ENCODE measurements around the gene SPAG16.

SPAG16 gene

GRCh38 chr2:213279116-213279620, 5.1 kb upstream of the SPAG16 start:
- Histone ChIP-seq H3K36me3 (ENCODE audit: low read length) (no peaks in the 10 kb centered on the region), H3K79me2 (ENCODE audit: insufficient read depth, low read length) (no peaks in the 10 kb centered on the region), H3K9ac (ENCODE audit: low read length) (no peak overlapping the region), H3K9me2 (replicated peaks; ENCODE audit: insufficient read depth, low read length) (no peaks in the 10 kb centered on the region), H3K4me2 (ENCODE audit: low read depth, low read length, poor library complexity, severe bottlenecking) (no peak overlapping the region), H2AFZ (ENCODE audit: low read depth, low read length, severe bottlenecking) (no peak overlapping the region), H4K20me1 (ENCODE audit: low read depth, low read length) (no peaks in the 10 kb centered on the region), H3K27me3 (ENCODE audit: low read length) (no peaks in the 10 kb centered on the region), H3K27ac (ENCODE audit: low read depth, low read length) (no peak overlapping the region), H3K9me3 (ENCODE audit: insufficient read depth, low read length) (no peaks in the 10 kb centered on the region), H3F3A (ENCODE audit: insufficient read depth) (no peaks in the 10 kb centered on the region), H3K4me3 (ENCODE audit: insufficient read depth, low read length, poor library complexity, severe bottlenecking) (no peak overlapping the region)
- no peak for TF ChIP-seq CTCF (IDR thresholded peaks at IDR 0.05; ENCODE audit: insufficient read depth, low read length, poor library complexity, severe bottlenecking)
- no peak for TF ChIP-seq EZH2phosphoT487 (conservative IDR thresholded peaks at IDR 0.05; ENCODE audit: low read length)

- no peak overlapping the region for H3K4me2 ChIP-seq (ENCODE audit: low read depth, low read length, poor library complexity, severe bottlenecking)
- no peaks in the 10 kb centered on the region for H4K20me1 ChIP-seq (ENCODE audit: low read depth, low read length)
- no peak for TF ChIP-seq EZH2phosphoT487 (conservative IDR thresholded peaks at IDR 0.05; ENCODE audit: low read length)
- no peak for TF ChIP-seq CTCF (IDR thresholded peaks at IDR 0.05; ENCODE audit: insufficient read depth, low read length, poor library complexity, severe bottlenecking)
- H3K9ac ChIP-seq (ENCODE audit: low read length), result no peak overlapping the region
- no peak overlapping the region for H3K27ac ChIP-seq (ENCODE audit: low read depth, low read length)
- H3K4me3 ChIP-seq (ENCODE audit: insufficient read depth, low read length, poor library complexity, severe bottlenecking), result no peak overlapping the region
- no peaks in the 10 kb centered on the region for H3K9me2 ChIP-seq (replicated peaks; ENCODE audit: insufficient read depth, low read length)
- no peaks in the 10 kb centered on the region for H3K9me3 ChIP-seq (ENCODE audit: insufficient read depth, low read length)
- H3K27me3 ChIP-seq (ENCODE audit: low read length), result no peaks in the 10 kb centered on the region
- no peak overlapping the region for H2AFZ ChIP-seq (ENCODE audit: low read depth, low read length, severe bottlenecking)
- no peaks in the 10 kb centered on the region for H3F3A ChIP-seq (ENCODE audit: insufficient read depth)
- H3K36me3 ChIP-seq (ENCODE audit: low read length), result no peaks in the 10 kb centered on the region
- no peaks in the 10 kb centered on the region for H3K79me2 ChIP-seq (ENCODE audit: insufficient read depth, low read length)
Measured at GRCh38 chr2:213279971-213280370, 4.3 kb upstream of the SPAG16 start.

- Histone ChIP-seq H3K27me3 (ENCODE audit: low read length) (no peaks in the 10 kb centered on the region), H3K79me2 (ENCODE audit: insufficient read depth, low read length) (no peaks in the 10 kb centered on the region), H3K9ac (ENCODE audit: low read length) (no peak overlapping the region), H3K9me2 (replicated peaks; ENCODE audit: insufficient read depth, low read length) (no peaks in the 10 kb centered on the region), H3K27ac (ENCODE audit: low read depth, low read length) (no peak overlapping the region), H4K20me1 (ENCODE audit: low read depth, low read length) (no peaks in the 10 kb centered on the region), H2AFZ (ENCODE audit: low read depth, low read length, severe bottlenecking) (no peak overlapping the region), H3K4me3 (ENCODE audit: insufficient read depth, low read length, poor library complexity, severe bottlenecking) (no peak overlapping the region), H3K36me3 (ENCODE audit: low read length) (no peaks in the 10 kb centered on the region), H3F3A (ENCODE audit: insufficient read depth) (no peaks in the 10 kb centered on the region; the same call in 1 of the 2 replicates), H3K9me3 (ENCODE audit: insufficient read depth, low read length) (no peaks in the 10 kb centered on the region), H3K4me2 (ENCODE audit: low read depth, low read length, poor library complexity, severe bottlenecking) (no peak overlapping the region)
- no peak for TF ChIP-seq EZH2phosphoT487 (conservative IDR thresholded peaks at IDR 0.05; ENCODE audit: low read length)
Measured at GRCh38 chr2:213281156-213281555, 3.1 kb upstream of the SPAG16 start.

GRCh38 chr2:213285404-213285803, 1.1 kb downstream of the SPAG16 start:
- H4K20me1 ChIP-seq (ENCODE audit: low read depth, low read length), result no peaks in the 10 kb centered on the region
- no peak overlapping the region for H3K4me3 ChIP-seq (ENCODE audit: insufficient read depth, low read length, poor library complexity, severe bottlenecking)
- peak overlapping the region; percentile 93 for H3K4me2 ChIP-seq (ENCODE audit: low read depth, low read length, poor library complexity, severe bottlenecking)
- no peaks in the 10 kb centered on the region; the same call in 1 of the 2 replicates for H3F3A ChIP-seq (ENCODE audit: insufficient read depth)
- no peak overlapping the region for H2AFZ ChIP-seq (ENCODE audit: low read depth, low read length, severe bottlenecking)
- TF ChIP-seq EZH2phosphoT487 (conservative IDR thresholded peaks at IDR 0.05; ENCODE audit: low read length), result no peak
- no peak for TF ChIP-seq CTCF (IDR thresholded peaks at IDR 0.05; ENCODE audit: insufficient read depth, low read length, poor library complexity, severe bottlenecking)
- H3K36me3 ChIP-seq (ENCODE audit: low read length), result no peaks in the 10 kb centered on the region
- H3K9ac ChIP-seq (ENCODE audit: low read length), result no peak overlapping the region
- no peaks in the 10 kb centered on the region for H3K79me2 ChIP-seq (ENCODE audit: insufficient read depth, low read length)
- no peaks in the 10 kb centered on the region for H3K27me3 ChIP-seq (ENCODE audit: low read length)
- H3K9me3 ChIP-seq (ENCODE audit: insufficient read depth, low read length), result no peaks in the 10 kb centered on the region
- no peaks in the 10 kb centered on the region for H3K9me2 ChIP-seq (replicated peaks; ENCODE audit: insufficient read depth, low read length)
- H3K27ac ChIP-seq (ENCODE audit: low read depth, low read length), result no peak overlapping the region
